Ovary (tissue), 3 donors: ENCODE data around the gene SFTPD.

Experiments
- CTCF ChIP-seq, 3 donors: fragments of 450-650 bp in 2 of 3; fragments of 200-600 bp in 1 of 3; IDR thresholded peaks; one replicate each; pipeline versions ENCODE4 v1.5.1 to v1.8.0; 2016 to 2022; ENCODE audit warnings: antibody characterized with exemption in 3 of 3, mild to moderate bottlenecking in 1 of 3
- EP300 ChIP-seq: sonication (generic); formaldehyde crosslinking; IDR thresholded peaks from one replicate; pipeline ENCODE4 v1.6.1; 2017; ENCODE audit warnings: antibody characterized with exemption
- donor health status: DM: no; HTN: no; CAD: no.

GRCh38 chr10:79983286-79983909, 34.5 kb upstream of the SFTPD start:
- TF ChIP-seq CTCF (IDR thresholded peaks at IDR 0.05) (no peak), EP300 (no peak)
